HepG2 (cell line): ENCODE data around the gene MARCHF6. TPM values are rescaled to one million over a fixed set of nuclear protein-coding genes. Genes with fewer than 3 reads are reported as not detected.

Experiments used
- ASH2L ChIP-seq: fragments of 300-600, 200-600 bp; sonication (generic); IDR thresholded peaks from 2 replicates; pipeline ENCODE4 v1.7.0; 2017; ENCODE audit warnings: low read depth, mild to moderate bottlenecking, moderate library complexity, mixed read lengths, low read length; ENCODE audit not compliant: insufficient read length
- BRCA1 ChIP-seq: sonication (generic); formaldehyde crosslinking; IDR thresholded peaks from 2 replicates; pipeline ENCODE4 v1.4.0; 2020; ENCODE audit warnings: missing genetic modification reagents
- FOXK1 ChIP-seq: sonication (generic); formaldehyde crosslinking; IDR thresholded peaks from 2 replicates; pipeline ENCODE4 v1.4.0; 2020; ENCODE audit warnings: low read depth, missing genetic modification reagents, borderline replicate concordance
- IKZF4 ChIP-seq: sonication (generic); formaldehyde crosslinking; IDR thresholded peaks from 2 replicates; pipeline ENCODE4 v1.5.1; 2020; ENCODE audit warnings: borderline replicate concordance, mild to moderate bottlenecking, low read depth, missing genetic modification reagents; ENCODE audit errors: not compliant biosample characterization
- MAF1 ChIP-seq: sonication (generic); formaldehyde crosslinking; IDR thresholded peaks from 2 replicates; pipeline ENCODE4 v1.5.0; 2020; ENCODE audit warnings: missing genetic modification reagents, borderline replicate concordance
- NFKBIZ ChIP-seq: IDR thresholded peaks from 2 replicates; pipeline ENCODE4 v1.6.1; 2018; ENCODE audit warnings: missing genetic modification reagents, missing compliant biosample characterization
- PAX8 ChIP-seq: sonication (generic); formaldehyde crosslinking; IDR thresholded peaks from 2 replicates; pipeline ENCODE4 v1.8.0; 2022; ENCODE audit warnings: mild to moderate bottlenecking, missing genetic modification reagents, borderline replicate concordance
- SAP130 ChIP-seq: IDR thresholded peaks from 2 replicates; pipeline ENCODE4 v1.6.1; 2016; ENCODE audit warnings: low read depth
- SMAD9 ChIP-seq: sonication (generic); formaldehyde crosslinking; IDR thresholded peaks from 2 replicates; pipeline ENCODE4 v1.5.1; 2020; ENCODE audit warnings: mild to moderate bottlenecking, missing genetic modification reagents
- SP1 ChIP-seq, 2 experiments: fragments of 450-650 bp in 1 of 2; sonication (generic) in 1 of 2; formaldehyde crosslinking in 1 of 2; IDR thresholded peaks; 2 replicates each; pipeline versions ENCODE4 v1.4.0 to v1.6.1; 2016 to 2020; ENCODE audit warnings: missing genetic modification reagents in 1 of 2
- SP5 ChIP-seq: IDR thresholded peaks from 2 replicates; pipeline ENCODE4 v1.6.1; 2016; ENCODE audit warnings: low read depth, borderline replicate concordance
- ZNF292 ChIP-seq: sonication (generic); formaldehyde crosslinking; IDR thresholded peaks from 2 replicates; pipeline ENCODE4 v1.8.1; 2022; ENCODE audit warnings: mild to moderate bottlenecking, low read depth, missing genetic modification reagents, borderline replicate concordance
- ZNF430 ChIP-seq: sonication (generic); formaldehyde crosslinking; IDR thresholded peaks from 2 replicates; pipeline ENCODE4 v1.9.0; 2021; ENCODE audit warnings: mild to moderate bottlenecking, missing genetic modification reagents
- ZNF550 ChIP-seq: sonication (generic); formaldehyde crosslinking; IDR thresholded peaks from 2 replicates; pipeline ENCODE4 v1.4.0; 2020; ENCODE audit warnings: mild to moderate bottlenecking, missing genetic modification reagents, borderline replicate concordance
- polyA plus RNA-seq, 8 experiments: library from polyadenylated mRNA; depleted of rRNA in 3 of 8; stranded (reverse) in 7 of 8; unstranded in 1 of 8; fragments of >200 nt; fragmentation: Illumina TruSeq in 4 of 8; extraction: Trizol in 4 of 8; gene quantifications; 2 replicates each; pipeline versions ENCODE4 v1.2.1 to v1.2.3, GENCODE V29; 2011 to 2016; ENCODE audit warnings: low read depth in 4 of 8, missing spikeins in 1 of 8, mixed read lengths in 1 of 8; ENCODE audit not compliant: insufficient read depth in 1 of 8
- total RNA-seq, 5 experiments: library from RNA; depleted of rRNA; stranded (reverse); fragments of >200 nt; fragmentation: Illumina TruSeq; extraction: Trizol; gene quantifications; 2 replicates each; pipeline ENCODE4 v1.2.3, GENCODE V29; 2016; ENCODE audit warnings: low read depth in 1 of 5
- TF ChIP-seq, protein P1 (sequence below): sonication (generic); formaldehyde crosslinking; IDR thresholded peaks from 2 replicates; pipeline ENCODE4 v1.8.0; 2022; ENCODE audit warnings: mild to moderate bottlenecking, missing genetic modification reagents, moderate library complexity
- TF ChIP-seq, protein P2 (sequence below): sonication (generic); formaldehyde crosslinking; IDR thresholded peaks from 2 replicates; pipeline ENCODE4 v1.8.0; 2022; ENCODE audit warnings: low read depth, missing genetic modification reagents
- TF ChIP-seq, protein P3 (sequence below), 2 experiments: fragments of 450-650 bp in 1 of 2; sonication (generic) in 1 of 2; formaldehyde crosslinking in 1 of 2; IDR thresholded peaks; 2 replicates each; pipeline versions ENCODE4 v1.6.1 to v1.8.0; 2016 to 2022; ENCODE audit warnings: antibody characterized with exemption in 1 of 2, mild to moderate bottlenecking in 1 of 2, missing genetic modification reagents in 1 of 2

MARCHF6 gene
- total and polyA plus RNA-seq, 2 of the 13 experiments (the other 11 are each of a cell fraction or from before 2014, with no cell fraction given), result 48.6 to 107 TPM

DNA sequence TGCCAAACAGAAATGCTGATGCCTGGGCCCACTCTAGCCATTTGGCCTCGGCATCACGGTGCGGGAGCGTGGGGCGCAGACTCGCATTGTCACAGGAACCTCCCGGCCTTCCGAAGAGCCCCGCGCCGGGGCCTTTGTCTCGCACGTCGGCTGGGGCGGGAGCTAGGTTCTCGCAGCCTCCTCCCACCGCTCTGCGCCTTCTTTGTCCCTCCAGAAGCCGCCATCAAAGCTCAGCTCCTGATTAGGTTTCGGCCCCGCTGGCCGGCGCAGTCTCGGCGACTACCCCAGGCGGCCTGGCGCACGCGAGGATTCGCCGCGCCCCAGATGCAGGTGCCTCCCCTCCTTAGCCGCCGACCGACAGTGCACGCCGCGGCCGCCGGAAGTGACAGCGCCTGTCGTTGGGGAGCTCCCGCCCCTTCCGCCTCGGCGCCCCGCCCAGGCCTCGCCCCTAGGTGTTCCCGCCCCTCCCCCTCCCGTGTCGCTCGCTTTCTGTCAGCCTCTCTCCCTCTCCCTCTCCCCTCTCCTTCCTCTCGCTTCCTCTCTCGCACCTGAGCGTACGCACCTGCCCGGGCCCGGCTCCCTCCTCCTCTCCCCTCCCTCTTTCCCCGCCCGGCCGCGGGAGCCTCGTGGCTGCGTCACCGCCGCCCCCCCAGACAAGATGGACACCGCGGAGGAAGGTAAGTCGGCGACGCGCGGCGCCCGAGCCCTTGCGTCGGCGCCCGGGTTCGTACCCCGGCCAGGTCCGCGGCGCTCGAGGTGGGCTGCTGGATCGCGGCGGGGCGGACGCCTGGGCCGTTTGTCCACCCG is at the start of gene MARCHF6 (continued):
- TF ChIP-seq, protein P1, sequence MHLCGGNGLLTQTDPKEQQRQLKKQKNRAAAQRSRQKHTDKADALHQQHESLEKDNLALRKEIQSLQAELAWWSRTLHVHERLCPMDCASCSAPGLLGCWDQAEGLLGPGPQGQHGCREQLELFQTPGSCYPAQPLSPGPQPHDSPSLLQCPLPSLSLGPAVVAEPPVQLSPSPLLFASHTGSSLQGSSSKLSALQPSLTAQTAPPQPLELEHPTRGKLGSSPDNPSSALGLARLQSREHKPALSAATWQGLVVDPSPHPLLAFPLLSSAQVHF (CRISPR knock-in tag), result 0 out of 2 replicates have a peak, but pooled peaks have one; percentile 47
- TF ChIP-seq ASH2L (peak; percentile 89), SMAD9 (CRISPR knock-in tag) (0 out of 2 replicates have a peak, but pooled peaks have one; percentile 7), NFKBIZ (peak; percentile 48; the same call in 1 of the 2 replicates), ZNF550 (CRISPR knock-in tag) (peak; percentile 62), FOXK1 (CRISPR knock-in tag) (0 out of 2 replicates have a peak, but pooled peaks have one; percentile 48), SAP130 (CRISPR knock-in tag) (peak; percentile 95), IKZF4 (CRISPR knock-in tag) (no peak), BRCA1 (CRISPR knock-in tag) (no peak), SP5 (CRISPR knock-in tag) (peak; percentile 89; the same call in 1 of the 2 replicates), PAX8 (CRISPR knock-in tag) (no peak), ZNF430 (CRISPR knock-in tag) (peak; percentile 88), SP1 (IDR thresholded peaks at IDR 0.05) (no peak), SP1 (CRISPR knock-in tag; IDR thresholded peaks at IDR 0.05) (peak; percentile 93), ZNF292 (CRISPR knock-in tag) (peak; percentile 63), MAF1 (CRISPR knock-in tag) (peak; percentile 74; the same call in 1 of the 2 replicates)
- TF ChIP-seq, protein P2, sequence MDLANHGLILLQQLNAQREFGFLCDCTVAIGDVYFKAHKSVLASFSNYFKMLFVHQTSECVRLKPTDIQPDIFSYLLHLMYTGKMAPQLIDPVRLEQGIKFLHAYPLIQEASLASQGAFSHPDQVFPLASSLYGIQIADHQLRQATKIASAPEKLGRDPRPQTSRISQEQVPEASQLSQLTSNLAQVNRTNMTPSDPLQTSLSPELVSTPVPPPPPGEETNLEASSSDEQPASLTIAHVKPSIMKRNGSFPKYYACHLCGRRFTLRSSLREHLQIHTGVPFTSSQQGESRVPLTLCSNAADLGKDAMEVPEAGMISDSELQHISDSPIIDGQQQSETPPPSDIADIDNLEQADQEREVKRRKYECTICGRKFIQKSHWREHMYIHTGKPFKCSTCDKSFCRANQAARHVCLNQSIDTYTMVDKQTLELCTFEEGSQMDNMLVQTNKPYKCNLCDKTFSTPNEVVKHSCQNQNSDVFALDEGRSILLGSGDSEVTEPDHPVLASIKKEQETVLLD (CRISPR knock-in tag), result peak; percentile 64
- TF ChIP-seq, protein P3, sequence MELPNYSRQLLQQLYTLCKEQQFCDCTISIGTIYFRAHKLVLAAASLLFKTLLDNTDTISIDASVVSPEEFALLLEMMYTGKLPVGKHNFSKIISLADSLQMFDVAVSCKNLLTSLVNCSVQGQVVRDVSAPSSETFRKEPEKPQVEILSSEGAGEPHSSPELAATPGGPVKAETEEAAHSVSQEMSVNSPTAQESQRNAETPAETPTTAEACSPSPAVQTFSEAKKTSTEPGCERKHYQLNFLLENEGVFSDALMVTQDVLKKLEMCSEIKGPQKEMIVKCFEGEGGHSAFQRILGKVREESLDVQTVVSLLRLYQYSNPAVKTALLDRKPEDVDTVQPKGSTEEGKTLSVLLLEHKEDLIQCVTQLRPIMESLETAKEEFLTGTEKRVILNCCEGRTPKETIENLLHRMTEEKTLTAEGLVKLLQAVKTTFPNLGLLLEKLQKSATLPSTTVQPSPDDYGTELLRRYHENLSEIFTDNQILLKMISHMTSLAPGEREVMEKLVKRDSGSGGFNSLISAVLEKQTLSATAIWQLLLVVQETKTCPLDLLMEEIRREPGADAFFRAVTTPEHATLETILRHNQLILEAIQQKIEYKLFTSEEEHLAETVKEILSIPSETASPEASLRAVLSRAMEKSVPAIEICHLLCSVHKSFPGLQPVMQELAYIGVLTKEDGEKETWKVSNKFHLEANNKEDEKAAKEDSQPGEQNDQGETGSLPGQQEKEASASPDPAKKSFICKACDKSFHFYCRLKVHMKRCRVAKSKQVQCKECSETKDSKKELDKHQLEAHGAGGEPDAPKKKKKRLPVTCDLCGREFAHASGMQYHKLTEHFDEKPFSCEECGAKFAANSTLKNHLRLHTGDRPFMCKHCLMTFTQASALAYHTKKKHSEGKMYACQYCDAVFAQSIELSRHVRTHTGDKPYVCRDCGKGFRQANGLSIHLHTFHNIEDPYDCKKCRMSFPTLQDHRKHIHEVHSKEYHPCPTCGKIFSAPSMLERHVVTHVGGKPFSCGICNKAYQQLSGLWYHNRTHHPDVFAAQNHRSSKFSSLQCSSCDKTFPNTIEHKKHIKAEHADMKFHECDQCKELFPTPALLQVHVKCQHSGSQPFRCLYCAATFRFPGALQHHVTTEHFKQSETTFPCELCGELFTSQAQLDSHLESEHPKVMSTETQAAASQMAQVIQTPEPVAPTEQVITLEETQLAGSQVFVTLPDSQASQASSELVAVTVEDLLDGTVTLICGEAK (IDR thresholded peaks at IDR 0.05), result peak; percentile 46
- TF ChIP-seq, protein P3 (CRISPR knock-in tag; IDR thresholded peaks at IDR 0.05), result peak; percentile 81; the same call in 1 of the 2 replicates
